Measurements from ENCODE around the gene LRRC75A.

GRCh38 chr17:16437083-16437482, 54.9 kb downstream of the LRRC75A start:
- TF ChIP-seq POLR2A (IDR thresholded peaks at IDR 0.05): no peak
- no peak for TF ChIP-seq CTCF (IDR thresholded peaks at IDR 0.05)

All from heart left ventricle (tissue), 13 donors.